H9 (cell line): ENCODE data around the gene CEACAM6. TPM values are rescaled to one million over a fixed set of nuclear protein-coding genes. Genes with fewer than 3 reads are reported as not detected.

Experiments
- DNase-seq: peaks from one replicate; pipeline ENCODE4 v3.0.0-alpha.2; 2017
- H2AFZ ChIP-seq: one replicate; pipeline ENCODE4 v1.6.1; 2013; ENCODE audit warnings: mild to moderate bottlenecking, low read length, control low read depth, moderate library complexity
- H2AK5ac ChIP-seq: 2 replicates; pipeline ENCODE4 v1.6.1; 2013; ENCODE audit warnings: low read length, control low read depth, mixed read lengths; ENCODE audit not compliant: insufficient read length
- H2BK120ac ChIP-seq: one replicate; pipeline ENCODE4 v1.6.1; 2013; ENCODE audit warnings: low read depth, mild to moderate bottlenecking, low read length, control low read depth, inconsistent platforms; ENCODE audit not compliant: poor library complexity, severe bottlenecking
- H2BK12ac ChIP-seq: 2 replicates; pipeline ENCODE4 v1.6.1; 2013; ENCODE audit warnings: low read length, control low read depth, mixed read lengths, low read depth; ENCODE audit not compliant: insufficient read length
- H2BK15ac ChIP-seq: 2 replicates; pipeline ENCODE4 v1.6.1; 2013; ENCODE audit warnings: low read depth, low read length, control low read depth
- H2BK20ac ChIP-seq: one replicate; pipeline ENCODE4 v1.6.1; 2013; ENCODE audit warnings: low read depth, mild to moderate bottlenecking, low read length, control low read depth, inconsistent platforms; ENCODE audit not compliant: poor library complexity, severe bottlenecking
- H2BK5ac ChIP-seq: 2 replicates; pipeline ENCODE4 v1.6.1; 2013; ENCODE audit warnings: low read length, control low read depth, mixed read lengths; ENCODE audit not compliant: insufficient read length
- H3K14ac ChIP-seq: 2 replicates; pipeline ENCODE4 v1.6.1; 2013; ENCODE audit warnings: low read length, control low read depth; ENCODE audit not compliant: insufficient read depth
- H3K18ac ChIP-seq: 2 replicates; pipeline ENCODE4 v1.6.1; 2013; ENCODE audit warnings: low read depth, mild to moderate bottlenecking, mixed read lengths, low read length, control low read depth; ENCODE audit not compliant: insufficient read length
- H3K23ac ChIP-seq: 2 replicates; pipeline ENCODE4 v1.6.1; 2013; ENCODE audit warnings: low read length, control low read depth, mixed read lengths, low read depth; ENCODE audit not compliant: insufficient read length
- H3K23me2 ChIP-seq: 2 replicates; pipeline ENCODE4 v1.6.1; 2013; ENCODE audit warnings: low read depth, mild to moderate bottlenecking, mixed read lengths, low read length, control low read depth; ENCODE audit not compliant: insufficient read length, poor library complexity, severe bottlenecking
- H3K27ac ChIP-seq: 2 replicates; pipeline ENCODE4 v1.5.1; 2013; ENCODE audit warnings: low read length, control low read depth, mixed read lengths, low read depth; ENCODE audit not compliant: insufficient read length
- H3K27me3 ChIP-seq: 2 replicates; pipeline ENCODE4 v1.6.1; 2013; ENCODE audit warnings: low read length, control low read depth, inconsistent platforms; ENCODE audit not compliant: insufficient read depth
- H3K4ac ChIP-seq: 2 replicates; pipeline ENCODE4 v1.6.1; 2013; ENCODE audit warnings: low read depth, mild to moderate bottlenecking, control low read depth, inconsistent platforms, low read length, moderate library complexity
- H3K4me1 ChIP-seq: 2 replicates; pipeline ENCODE4 v1.6.1; 2013; ENCODE audit warnings: low read length, control low read depth, inconsistent platforms; ENCODE audit not compliant: insufficient read depth
- H3K4me2 ChIP-seq: 2 replicates; pipeline ENCODE4 v1.6.1; 2013; ENCODE audit warnings: low read length, control low read depth, mixed read lengths; ENCODE audit not compliant: insufficient read length, insufficient read depth
- H3K56ac ChIP-seq: 2 replicates; pipeline ENCODE4 v1.6.1; 2013; ENCODE audit warnings: low read depth, mild to moderate bottlenecking, mixed read lengths, low read length, control low read depth; ENCODE audit not compliant: insufficient read length
- H3K79me1 ChIP-seq: 2 replicates; pipeline ENCODE4 v1.6.1; 2013; ENCODE audit warnings: low read depth, mild to moderate bottlenecking, moderate library complexity, low read length, control low read depth, inconsistent platforms; ENCODE audit not compliant: insufficient read depth, poor library complexity, severe bottlenecking
- H3K79me2 ChIP-seq: 2 replicates; pipeline ENCODE4 v1.6.1; 2013; ENCODE audit warnings: low read length, control low read depth, inconsistent platforms; ENCODE audit not compliant: insufficient read depth
- H3K9ac ChIP-seq: 2 replicates; pipeline ENCODE4 v1.6.1; 2013; ENCODE audit warnings: low read length, control low read depth, mixed read lengths; ENCODE audit not compliant: insufficient read length; ENCODE audit errors: extremely low read depth
- H3K9me3 ChIP-seq: one replicate; pipeline ENCODE4 v1.6.1; 2013; ENCODE audit warnings: low read depth, low read length, inconsistent platforms; ENCODE audit not compliant: control insufficient read depth
- H3T11ph ChIP-seq: one replicate; pipeline ENCODE4 v1.6.1; 2013; ENCODE audit warnings: mild to moderate bottlenecking, low read length, control low read depth, inconsistent platforms
- H4K20me1 ChIP-seq: one replicate; pipeline ENCODE4 v1.6.1; 2013; ENCODE audit not compliant: control insufficient read depth, insufficient read length, insufficient read depth
- H4K5ac ChIP-seq: 2 replicates; pipeline ENCODE4 v1.6.1; 2013; ENCODE audit warnings: low read depth, mild to moderate bottlenecking, mixed read lengths, low read length, control low read depth; ENCODE audit not compliant: insufficient read length
- H4K8ac ChIP-seq: replicated peaks from 2 replicates; pipeline ENCODE4 v1.6.1; 2013; ENCODE audit warnings: low read length, control low read depth, mixed read lengths, low read depth; ENCODE audit not compliant: insufficient read length
- H4K91ac ChIP-seq: 2 replicates; pipeline ENCODE4 v1.6.1; 2013; ENCODE audit warnings: low read depth, mild to moderate bottlenecking, moderate library complexity, mixed read lengths, low read length, control low read depth; ENCODE audit not compliant: insufficient read length
- H3K27ac Mint-ChIP-seq, 3 experiments: 2 replicates in 2 of 3; 3 replicates in 1 of 3; pipeline ENCODE4 v1.8.0; 2020 to 2021; ENCODE audit warnings: mixed read lengths in 3 of 3, mild to moderate bottlenecking in 1 of 3, moderate library complexity in 1 of 3
- H3K27me3 Mint-ChIP-seq: 2 replicates; pipeline ENCODE4 v1.8.0; 2021; ENCODE audit warnings: low read depth, mild to moderate bottlenecking, moderate library complexity, mixed read lengths
- H3K36me3 Mint-ChIP-seq, 3 experiments: 2 replicates in 2 of 3; 3 replicates in 1 of 3; pipeline ENCODE4 v1.8.0; 2020 to 2021; ENCODE audit warnings: low read depth in 3 of 3, mixed read lengths in 3 of 3; ENCODE audit not compliant: insufficient read depth in 1 of 3
- H3K4me1 Mint-ChIP-seq, 2 experiments: 2 replicates each; pipeline ENCODE4 v1.8.0; 2020; ENCODE audit warnings: mixed read lengths in 2 of 2
- H3K4me3 Mint-ChIP-seq, 2 experiments: 2 replicates in 1 of 2; 3 replicates in 1 of 2; pipeline ENCODE4 v1.8.0; 2020 to 2021; ENCODE audit warnings: mild to moderate bottlenecking in 2 of 2, mixed read lengths in 2 of 2, moderate library complexity in 1 of 2
- H3K9me3 Mint-ChIP-seq, 2 experiments: 2 replicates in 1 of 2; 3 replicates in 1 of 2; pipeline ENCODE4 v1.8.0; 2020; ENCODE audit warnings: mild to moderate bottlenecking in 2 of 2, mixed read lengths in 2 of 2, moderate library complexity in 1 of 2
- WGBS: extraction: QIAGEN DNeasy Blood & Tissue Kit; methylation state at CpG from one replicate; pipeline ENCODE4 v1.1.7; 2013; ENCODE audit warnings: missing lambda C conversion rate, low lambda C conversion rate, mixed read lengths; ENCODE audit not compliant: insufficient read length; ENCODE audit errors: extremely low coverage; 5-methylcytosine and 5-hydroxymethylcytosine counted together
- total RNA-seq: library from RNA; stranded (reverse); gene quantifications from 2 replicates; pipeline ENCODE4 v1.2.1, GENCODE V29; 2021
- TF ChIP-seq, protein P1 (sequence below): fragments of 200-600 bp; sonication (generic); conservative IDR thresholded peaks from 3 replicates; pipeline ENCODE4 v1.8.0; 2021; ENCODE audit warnings: antibody characterized with exemption, mild to moderate bottlenecking

CEACAM6 gene
- total RNA-seq, 1 experiment from 2014 or later = not detected

DNA sequence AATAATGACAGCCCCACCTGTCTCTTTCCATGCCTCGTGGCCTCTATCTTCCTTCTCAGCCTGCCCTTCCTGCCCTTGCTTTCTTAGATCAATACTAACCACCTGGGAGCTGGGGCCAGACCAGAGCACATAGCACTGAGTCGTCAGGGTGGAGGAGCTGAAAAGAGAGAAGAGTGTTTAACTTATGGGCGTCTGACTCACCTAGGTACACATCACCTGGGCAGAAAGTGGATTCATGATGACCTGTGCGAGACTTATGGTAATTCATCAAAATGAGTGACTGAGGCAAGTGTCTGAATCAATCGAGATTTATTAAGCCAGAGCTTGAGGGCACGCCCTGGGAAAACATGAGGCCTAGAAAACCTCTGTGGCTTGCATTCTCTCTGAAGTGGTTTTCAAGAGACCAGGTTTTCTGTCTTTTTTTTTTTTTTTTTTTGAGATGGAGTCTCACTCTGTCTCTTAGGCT is 19.2 kb downstream of the CEACAM6 start:
- Histone ChIP-seq H3K79me1 (no peaks in the 10 kb centered on the region), H2BK120ac (no peak overlapping the region), H3K4ac (no peak overlapping the region), H3K23ac (no peak overlapping the region), H3K9ac (no peak overlapping the region), H3K18ac (no peak overlapping the region), H3K56ac (no peak overlapping the region), H3K9me3 (no peaks in the 10 kb centered on the region), H3K4me2 (no peak overlapping the region), H2AK5ac (no peak overlapping the region), H3K27ac (no peak overlapping the region), H4K20me1 (no peaks in the 10 kb centered on the region), H2BK5ac (no peak overlapping the region), H3K23me2 (no peaks in the 10 kb centered on the region), H4K8ac (no peak overlapping the region), H3K4me1 (no peaks in the 10 kb centered on the region), H2BK20ac (no peak overlapping the region), H3K14ac (no peak overlapping the region), H3K27me3 (no peaks in the 10 kb centered on the region), H4K5ac (no peak overlapping the region), H3K79me2 (no peaks in the 10 kb centered on the region), H4K91ac (no peak overlapping the region), H2BK12ac (no peak overlapping the region), H2AFZ (no peak overlapping the region), H2BK15ac (no peak overlapping the region), H3T11ph (no peak overlapping the region)
- TF ChIP-seq, protein P1, sequence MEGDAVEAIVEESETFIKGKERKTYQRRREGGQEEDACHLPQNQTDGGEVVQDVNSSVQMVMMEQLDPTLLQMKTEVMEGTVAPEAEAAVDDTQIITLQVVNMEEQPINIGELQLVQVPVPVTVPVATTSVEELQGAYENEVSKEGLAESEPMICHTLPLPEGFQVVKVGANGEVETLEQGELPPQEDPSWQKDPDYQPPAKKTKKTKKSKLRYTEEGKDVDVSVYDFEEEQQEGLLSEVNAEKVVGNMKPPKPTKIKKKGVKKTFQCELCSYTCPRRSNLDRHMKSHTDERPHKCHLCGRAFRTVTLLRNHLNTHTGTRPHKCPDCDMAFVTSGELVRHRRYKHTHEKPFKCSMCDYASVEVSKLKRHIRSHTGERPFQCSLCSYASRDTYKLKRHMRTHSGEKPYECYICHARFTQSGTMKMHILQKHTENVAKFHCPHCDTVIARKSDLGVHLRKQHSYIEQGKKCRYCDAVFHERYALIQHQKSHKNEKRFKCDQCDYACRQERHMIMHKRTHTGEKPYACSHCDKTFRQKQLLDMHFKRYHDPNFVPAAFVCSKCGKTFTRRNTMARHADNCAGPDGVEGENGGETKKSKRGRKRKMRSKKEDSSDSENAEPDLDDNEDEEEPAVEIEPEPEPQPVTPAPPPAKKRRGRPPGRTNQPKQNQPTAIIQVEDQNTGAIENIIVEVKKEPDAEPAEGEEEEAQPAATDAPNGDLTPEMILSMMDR = no peak
- no peaks in the 10 kb centered on the region for H3K4me1 Mint-ChIP-seq
- H3K27ac Mint-ChIP-seq = no peak overlapping the region
- no peak overlapping the region for H3K4me3 Mint-ChIP-seq
- H3K27me3 Mint-ChIP-seq = peaks cover 1% of the 10 kb centered on the region; the same call in 1 of the 2 replicates
- H3K36me3 Mint-ChIP-seq = peaks cover 0 to 38% (median 0%) of the 10 kb centered on the region in 3 experiments; a peak in 2 of 7 replicates
- peaks cover 53 to 86% of the 10 kb centered on the region in 2 experiments for H3K9me3 Mint-ChIP-seq
- WGBS = no CpG with 5 or more reads among the region's 6 CpGs
- no peak for DNase-seq
